SK-N-SH treated with all-trans-retinoic acid at 6 μM for 48 hours (cell line): ENCODE results near the gene BTNL9.
"Not testable (repeated sequence)": the region's sequence is repeated elsewhere in the genome, so short reads cannot be mapped to it uniquely, and the experiment has no call there.

Experiments
- ATAC-seq: fragments of 200-7000 bp; cut with Tn5 transposase; 3 replicates; pipeline ENCODE4 v1.9.1; 2020; ENCODE audit warnings: mild to moderate bottlenecking, moderate library complexity
- ARNTL ChIP-seq: fragments of 450-650 bp; formaldehyde crosslinking; IDR thresholded peaks from 2 replicates; pipeline ENCODE4 v1.5.0; 2020; ENCODE audit warnings: low read depth, mild to moderate bottlenecking, moderate library complexity, borderline replicate concordance
- BACH2 ChIP-seq: fragments of 250-450 bp; sonication (Bioruptor Pico); IDR thresholded peaks from 2 replicates; pipeline ENCODE4 v1.9.0; 2021; ENCODE audit warnings: mild to moderate bottlenecking, borderline replicate concordance
- CREB5 ChIP-seq: fragments of 250-450 bp; sonication (Bioruptor Pico); IDR thresholded peaks from 2 replicates; pipeline ENCODE4 v1.5.1; 2020; ENCODE audit warnings: low read depth, mild to moderate bottlenecking, moderate library complexity
- CSDC2 ChIP-seq: fragments of 250-450 bp; sonication (Bioruptor Pico); IDR thresholded peaks from 2 replicates; pipeline ENCODE4 v1.5.0; 2020; ENCODE audit warnings: mild to moderate bottlenecking, moderate library complexity
- CSRNP3 ChIP-seq: fragments of 250-450 bp; sonication (Bioruptor Pico); IDR thresholded peaks from 2 replicates; pipeline ENCODE4 v1.5.1; 2021; ENCODE audit warnings: mild to moderate bottlenecking, moderate library complexity
- GLIS3 ChIP-seq: fragments of 250-450 bp; sonication (Bioruptor Pico); IDR thresholded peaks from 2 replicates; pipeline ENCODE4 v1.5.0; 2020; ENCODE audit warnings: mild to moderate bottlenecking, moderate library complexity
- ISL1 ChIP-seq: fragments of 250-450 bp; sonication (Bioruptor Pico); IDR thresholded peaks from 2 replicates; pipeline ENCODE4 v2.1.2; 2022; ENCODE audit warnings: mild to moderate bottlenecking, moderate library complexity
- OSR1 ChIP-seq: fragments of 250-450 bp; sonication (Bioruptor Pico); IDR thresholded peaks from 2 replicates; pipeline ENCODE4 v1.8.0; 2022; ENCODE audit warnings: moderate library complexity, mild to moderate bottlenecking, inconsistent platforms
- PATZ1 ChIP-seq: fragments of 250-450 bp; sonication (Bioruptor Pico); IDR thresholded peaks from 2 replicates; pipeline ENCODE4 v1.8.0; 2020; ENCODE audit warnings: mild to moderate bottlenecking, moderate library complexity, borderline replicate concordance
- POU6F1 ChIP-seq: fragments of 250-450 bp; sonication (Bioruptor Pico); IDR thresholded peaks from 2 replicates; pipeline ENCODE4 v1.8.0; 2021; ENCODE audit warnings: low read depth, mild to moderate bottlenecking, moderate library complexity, borderline replicate concordance
- SNAI2 ChIP-seq: fragments of 250-450 bp; sonication (Bioruptor Pico); IDR thresholded peaks from 2 replicates; pipeline ENCODE4 v1.5.0; 2020; ENCODE audit warnings: mild to moderate bottlenecking, moderate library complexity
- TCF4 ChIP-seq: fragments of 250-450 bp; sonication (Bioruptor Pico); IDR thresholded peaks from 2 replicates; pipeline ENCODE4 v1.8.0; 2021; ENCODE audit warnings: mild to moderate bottlenecking, moderate library complexity, borderline replicate concordance
- TOX ChIP-seq: fragments of 250-450 bp; sonication (Bioruptor Pico); IDR thresholded peaks from 2 replicates; pipeline ENCODE4 v1.8.0; 2021; ENCODE audit warnings: mild to moderate bottlenecking, moderate library complexity, borderline replicate concordance
- TSHZ2 ChIP-seq: fragments of 250-450 bp; sonication (Bioruptor Pico); IDR thresholded peaks from 2 replicates; pipeline ENCODE4 v1.5.0; 2020; ENCODE audit warnings: mild to moderate bottlenecking, moderate library complexity
- ZC3H10 ChIP-seq: fragments of 250-450 bp; sonication (Bioruptor Pico); IDR thresholded peaks from 2 replicates; pipeline ENCODE4 v1.5.1; 2021; ENCODE audit warnings: mild to moderate bottlenecking, moderate library complexity
- ZFP3 ChIP-seq: fragments of 250-450 bp; sonication (Bioruptor Pico); IDR thresholded peaks from 2 replicates; pipeline ENCODE4 v1.5.0; 2020; ENCODE audit warnings: mild to moderate bottlenecking, moderate library complexity
- ZFP30 ChIP-seq: fragments of 450-650 bp; formaldehyde crosslinking; IDR thresholded peaks from 2 replicates; pipeline ENCODE4 v1.5.0; 2022; ENCODE audit warnings: mild to moderate bottlenecking, moderate library complexity
- ZNF565 ChIP-seq: fragments of 450-650 bp; formaldehyde crosslinking; conservative IDR thresholded peaks from 2 replicates; pipeline ENCODE4 v1.5.0; 2020; ENCODE audit warnings: low read depth, mild to moderate bottlenecking, moderate library complexity
- ZNF70 ChIP-seq: fragments of 450-650 bp; formaldehyde crosslinking; IDR thresholded peaks from 2 replicates; pipeline ENCODE4 v1.5.0; 2020; ENCODE audit warnings: mild to moderate bottlenecking, moderate library complexity
- ZNF8 ChIP-seq: fragments of 450-650 bp; formaldehyde crosslinking; IDR thresholded peaks from 2 replicates; pipeline ENCODE4 v1.5.0; 2020; ENCODE audit warnings: mild to moderate bottlenecking, moderate library complexity

The BTNL9 gene

GRCh38 chr5:181045316-181045715 lies 5.2 kb downstream of the BTNL9 start:
- TF ChIP-seq SNAI2 (CRISPR knock-in tag): no peak

GRCh38 chr5:181045857-181046256 lies 5.8 kb downstream of the BTNL9 start:
- ATAC-seq: not testable (repeated sequence)

More at GRCh38 chr5:181045316-181045715, 5.2 kb downstream of the BTNL9 start:
- ATAC-seq: no peak

GRCh38 chr5:181047288-181047687 lies 7.2 kb downstream of the BTNL9 start:
- TF ChIP-seq TCF4 (CRISPR knock-in tag) (no peak), ZNF8 (no peak), OSR1 (CRISPR knock-in tag) (no peak), CSRNP3 (CRISPR knock-in tag) (no peak), TSHZ2 (CRISPR knock-in tag) (no peak), TOX (no peak), ZNF70 (no peak), CSDC2 (CRISPR knock-in tag) (no peak), BACH2 (no peak), ZFP30 (no peak), ISL1 (CRISPR knock-in tag) (no peak)
- no peak for ATAC-seq

GRCh38 chr5:181047921-181048320 lies 7.9 kb downstream of the BTNL9 start:
- ATAC-seq: no peak
- TF ChIP-seq GLIS3 (CRISPR knock-in tag): no peak
- no peak for TF ChIP-seq ZFP30
- no peak for TF ChIP-seq ARNTL (CRISPR knock-in tag)
- no peak for TF ChIP-seq ZFP3 (CRISPR knock-in tag)
- TF ChIP-seq CREB5 (CRISPR knock-in tag): no peak
- TF ChIP-seq CSRNP3 (CRISPR knock-in tag): no peak
- TF ChIP-seq BACH2: no peak
- TF ChIP-seq TSHZ2 (CRISPR knock-in tag): no peak
- TF ChIP-seq ZNF565 (CRISPR knock-in tag): no peak
- no peak for TF ChIP-seq CSDC2 (CRISPR knock-in tag)
- no peak for TF ChIP-seq POU6F1 (CRISPR knock-in tag)
- TF ChIP-seq PATZ1 (CRISPR knock-in tag): no peak
- TF ChIP-seq ZC3H10: no peak
